ENCODE data around the gene APBB1. TPM values are rescaled to one million over a fixed set of nuclear protein-coding genes. Genes with fewer than 3 reads are reported as not detected.
A peak's percentile ranks its signal among the peaks of the same experiment; 100 is the strongest.

Gene APBB1
- total and polyA plus RNA-seq, 5 donors from 2014 or later = 89.0 to 134 (median 113) TPM

DNA sequence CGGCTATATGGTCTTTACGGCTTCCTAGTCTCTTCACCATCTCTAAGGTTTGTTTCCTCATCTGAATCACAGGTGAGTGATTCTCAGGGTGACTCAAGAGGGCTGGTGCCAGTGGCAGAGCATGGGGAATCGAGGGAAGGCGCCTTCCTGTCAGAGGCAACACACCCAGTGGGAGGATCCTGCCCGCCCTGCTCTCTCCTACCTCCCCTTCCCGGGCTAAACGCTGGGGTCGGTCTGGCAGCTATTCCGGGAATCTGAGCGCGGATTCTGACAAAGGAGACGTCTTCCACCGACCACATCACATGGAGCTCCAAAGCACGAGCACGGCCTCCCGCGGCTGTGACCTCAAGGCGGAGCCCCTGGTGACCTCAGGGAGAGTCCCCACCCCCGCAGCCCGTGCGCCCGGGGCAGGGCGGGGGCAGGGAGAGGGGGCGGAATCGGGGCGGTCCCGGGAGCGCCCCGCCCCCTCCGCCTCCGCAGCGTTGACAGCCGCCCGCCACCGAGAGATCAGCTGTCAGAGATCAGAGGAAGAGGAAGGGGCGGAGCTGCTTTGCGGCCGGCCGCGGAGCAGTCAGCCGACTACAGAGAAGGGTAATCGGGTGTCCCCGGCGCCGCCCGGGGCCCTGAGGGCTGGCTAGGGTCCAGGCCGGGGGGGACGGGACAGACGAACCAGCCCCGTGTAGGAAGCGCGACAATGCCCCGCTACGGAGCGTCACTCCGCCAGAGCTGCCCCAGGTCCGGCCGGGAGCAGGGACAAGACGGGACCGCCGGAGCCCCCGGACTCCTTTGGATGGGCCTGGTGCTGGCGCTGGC lies 28.8 kb downstream of the APBB1 start, which contains the start of gene SMPD1:
SMPD1 (plus strand) TSS at position 570 of the 813 bp plus-strand sequence; CDS start at position 695, 125 bp downstream.
- H3K9me3 ChIP-seq (ENCODE audit: control insufficient read depth in 2 of 2, low read length in 2 of 2) = no peaks in the 10 kb centered on the region
- peaks cover 22 to 70% (median 43%) of the 10 kb centered on the region in 4 donors for H3K4me1 Mint-ChIP-seq

DNA sequence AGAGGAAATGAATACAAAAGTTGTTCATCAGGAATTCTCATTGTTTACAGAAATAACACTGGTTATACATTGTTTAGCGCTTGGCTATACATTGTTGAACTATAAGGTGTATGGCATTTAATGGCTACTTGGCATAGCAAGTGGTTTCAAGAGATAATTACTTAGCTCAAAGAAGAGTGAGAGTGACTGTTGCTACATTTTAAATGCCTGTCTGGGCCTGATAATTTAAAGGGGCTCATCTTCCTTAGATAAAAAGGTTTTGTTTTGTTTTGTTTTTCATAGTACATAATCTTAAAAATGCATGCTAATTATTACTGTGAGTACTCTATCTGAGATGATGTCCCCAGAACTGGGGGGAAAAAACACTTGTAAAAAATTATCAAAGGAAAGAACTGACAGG lies 30.1 kb downstream of the APBB1 start:
- no peaks in the 10 kb centered on the region for H3K27me3 Mint-ChIP-seq
- peaks cover 9% of the 10 kb centered on the region for H3K36me3 ChIP-seq (ENCODE audit: control insufficient read depth, insufficient read depth, low read length)
- no peak overlapping the region for H3K4me3 ChIP-seq (ENCODE audit: low read depth, low read length)
- ATAC-seq (ENCODE audit: low read depth in 2 of 2) = no peak
- H3K27ac Mint-ChIP-seq = peak overlapping the region in 2 of 3 donors; percentile 90 to 97
- peaks cover 10% of the 10 kb centered on the region for H3K36me3 Mint-ChIP-seq
- peaks cover 22 to 58% (median 43%) of the 10 kb centered on the region in 4 donors for H3K4me1 Mint-ChIP-seq
- H3K9me3 ChIP-seq (ENCODE audit: control insufficient read depth in 2 of 2, low read length in 2 of 2) = no peaks in the 10 kb centered on the region
- H3K9me3 Mint-ChIP-seq = no peaks in the 10 kb centered on the region
- DNase-seq = no peak
- no peak overlapping the region for H3K27ac ChIP-seq (ENCODE audit: insufficient read depth, low read length, poor library complexity, severe bottlenecking)
- peak overlapping the region in 3 of 4 donors; percentile 35 to 97 (median 91) for H3K4me3 Mint-ChIP-seq
- H3K4me1 ChIP-seq (ENCODE audit: control insufficient read depth, insufficient read depth, low read length, poor library complexity, severe bottlenecking) = peaks cover 40% of the 10 kb centered on the region
- no peaks in the 10 kb centered on the region for H3K27me3 ChIP-seq (ENCODE audit: control insufficient read depth, insufficient read depth, low read length)

More for the DNA sequence above, 28.8 kb downstream of the APBB1 start, which contains the start of gene SMPD1:
- Histone ChIP-seq H3K4me1 (ENCODE audit: control insufficient read depth, insufficient read depth, low read length, poor library complexity, severe bottlenecking) (peaks cover 45% of the 10 kb centered on the region), H3K27me3 (ENCODE audit: control insufficient read depth, insufficient read depth, low read length) (no peaks in the 10 kb centered on the region), H3K27ac (ENCODE audit: insufficient read depth, low read length, poor library complexity, severe bottlenecking) (peak within 1 kb of the TSS; percentile 91), H3K36me3 (ENCODE audit: control insufficient read depth, insufficient read depth, low read length) (peaks cover 15% of the 10 kb centered on the region), H3K4me3 (ENCODE audit: low read depth, low read length) (peak within 1 kb of the TSS; percentile 86)
- peak within 1 kb of the TSS; percentile 87 to 98 (median 97) for H3K27ac Mint-ChIP-seq
- peaks cover 10% of the 10 kb centered on the region for H3K36me3 Mint-ChIP-seq
- H3K9me3 Mint-ChIP-seq = no peaks in the 10 kb centered on the region
- peak within 1 kb of the TSS; percentile 91 to 97 (median 94) for H3K4me3 Mint-ChIP-seq
- no peaks in the 10 kb centered on the region for H3K27me3 Mint-ChIP-seq
- DNase-seq (peak; percentile 90 to 95 (median 91)), ATAC-seq (ENCODE audit: low read depth in 2 of 2) (peak; percentile 88 to 93)

DNA sequence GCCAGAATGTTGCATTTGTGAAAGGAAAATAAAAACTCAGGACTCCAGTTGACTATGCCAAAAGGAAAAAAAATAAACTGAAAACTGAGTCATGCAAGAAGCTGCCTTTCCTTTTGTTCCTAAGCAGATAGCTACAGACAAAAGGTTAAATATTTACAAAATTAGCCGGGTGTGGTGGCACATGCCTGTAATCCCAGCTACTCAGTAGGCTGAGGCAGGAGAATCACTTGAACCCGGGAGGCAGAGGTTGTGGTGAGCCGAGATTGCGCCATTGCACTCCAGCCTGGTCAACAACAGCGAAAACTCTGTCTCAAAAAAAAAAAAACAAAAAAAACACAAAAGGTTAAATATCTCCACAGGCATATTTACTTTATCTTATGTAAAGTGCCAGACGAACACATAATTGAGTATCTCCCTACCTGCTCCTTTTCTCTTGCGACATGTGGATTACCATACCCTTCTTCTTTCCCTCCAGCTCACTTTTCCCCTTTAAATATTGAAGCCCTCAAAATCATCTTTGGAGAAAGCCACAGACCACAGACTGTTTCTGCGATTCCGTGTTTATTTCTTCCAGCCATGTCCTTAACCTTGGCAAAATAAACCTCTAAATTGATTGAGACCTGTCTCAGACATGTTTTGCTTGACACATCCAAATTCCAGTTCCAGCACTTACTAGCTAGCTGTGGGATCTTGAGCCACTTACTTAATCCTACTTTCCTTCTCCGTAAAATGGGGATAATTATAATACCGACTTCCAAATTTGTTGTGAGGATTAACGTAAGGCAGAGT lies 30.9 kb downstream of the APBB1 start:
- Histone ChIP-seq H3K4me3 (ENCODE audit: low read depth, low read length) (no peak overlapping the region), H3K36me3 (ENCODE audit: control insufficient read depth, insufficient read depth, low read length) (peaks cover 1% of the 10 kb centered on the region), H3K9me3 (ENCODE audit: control insufficient read depth in 2 of 2, low read length in 2 of 2) (no peaks in the 10 kb centered on the region), H3K27ac (ENCODE audit: insufficient read depth, low read length, poor library complexity, severe bottlenecking) (no peak overlapping the region), H3K27me3 (ENCODE audit: control insufficient read depth, insufficient read depth, low read length) (no peaks in the 10 kb centered on the region), H3K4me1 (ENCODE audit: control insufficient read depth, insufficient read depth, low read length, poor library complexity, severe bottlenecking) (peaks cover 33% of the 10 kb centered on the region)
- ATAC-seq (ENCODE audit: low read depth in 2 of 2) = no peak
- no peaks in the 10 kb centered on the region for H3K9me3 Mint-ChIP-seq
- no peak for DNase-seq
- peaks cover 22 to 53% (median 38%) of the 10 kb centered on the region in 4 donors for H3K4me1 Mint-ChIP-seq
- H3K4me3 Mint-ChIP-seq = peak overlapping the region in 1 of 4 donors; percentile 97
- H3K36me3 Mint-ChIP-seq = peaks cover 7% of the 10 kb centered on the region
- peak overlapping the region; percentile 26 to 90 (median 72) for H3K27ac Mint-ChIP-seq
- no peaks in the 10 kb centered on the region for H3K27me3 Mint-ChIP-seq

DNA sequence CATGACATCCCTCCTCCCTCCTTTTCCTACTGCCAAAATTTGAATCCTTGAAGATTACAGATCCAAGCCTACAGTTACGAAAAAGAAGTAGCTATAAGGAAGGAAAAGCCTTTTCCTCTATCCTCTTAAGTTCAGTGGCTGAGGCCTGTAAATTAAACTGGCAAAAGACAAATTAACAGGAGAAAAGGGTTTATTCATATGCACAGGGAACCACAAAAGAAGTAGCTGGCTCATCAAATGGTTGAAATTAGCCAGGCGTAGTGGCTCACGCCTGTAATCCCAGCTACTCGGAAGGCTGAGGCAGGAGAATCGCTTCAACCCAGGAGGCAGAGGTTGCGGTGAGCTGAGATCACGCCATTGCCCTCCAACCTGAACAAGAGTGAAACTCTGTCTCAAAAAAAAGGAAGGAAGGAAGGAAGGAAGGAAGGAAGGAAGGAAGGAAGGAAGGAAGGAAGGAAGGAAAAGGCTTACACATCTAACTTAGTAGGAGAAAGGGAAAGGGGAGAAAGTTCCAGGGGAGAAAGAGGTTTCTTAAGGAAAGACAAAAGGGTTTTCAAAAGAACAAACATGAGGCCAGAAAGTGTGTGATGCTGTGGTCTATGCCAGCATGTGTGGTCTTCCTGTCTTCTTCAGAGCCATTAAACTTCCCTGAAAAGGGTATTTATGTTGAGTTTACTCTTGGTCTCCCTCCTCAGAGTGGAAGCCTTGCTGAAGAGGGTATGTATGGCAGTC lies 33.7 kb downstream of the APBB1 start:
- peaks cover 9% of the 10 kb centered on the region for H3K4me1 ChIP-seq (ENCODE audit: control insufficient read depth, insufficient read depth, low read length, poor library complexity, severe bottlenecking)
- Mint-ChIP-seq H3K4me1 (peaks cover 13 to 35% (median 23%) of the 10 kb centered on the region in 4 donors), H3K4me3 (peak overlapping the region in 1 of 4 donors; percentile 7), H3K27ac (peak overlapping the region in 2 of 3 donors; percentile 65 to 69), H3K36me3 (no peaks in the 10 kb centered on the region), H3K9me3 (no peaks in the 10 kb centered on the region), H3K27me3 (no peaks in the 10 kb centered on the region)
- no peaks in the 10 kb centered on the region for H3K36me3 ChIP-seq (ENCODE audit: control insufficient read depth, insufficient read depth, low read length)
- H3K27ac ChIP-seq (ENCODE audit: insufficient read depth, low read length, poor library complexity, severe bottlenecking) = no peak overlapping the region
- H3K9me3 ChIP-seq (ENCODE audit: control insufficient read depth in 2 of 2, low read length in 2 of 2) = no peaks in the 10 kb centered on the region
- no peak for ATAC-seq (ENCODE audit: low read depth in 2 of 2)
- no peak overlapping the region for H3K4me3 ChIP-seq (ENCODE audit: low read depth, low read length)
- DNase-seq = no peak
- H3K27me3 ChIP-seq (ENCODE audit: control insufficient read depth, insufficient read depth, low read length) = no peaks in the 10 kb centered on the region

DNA sequence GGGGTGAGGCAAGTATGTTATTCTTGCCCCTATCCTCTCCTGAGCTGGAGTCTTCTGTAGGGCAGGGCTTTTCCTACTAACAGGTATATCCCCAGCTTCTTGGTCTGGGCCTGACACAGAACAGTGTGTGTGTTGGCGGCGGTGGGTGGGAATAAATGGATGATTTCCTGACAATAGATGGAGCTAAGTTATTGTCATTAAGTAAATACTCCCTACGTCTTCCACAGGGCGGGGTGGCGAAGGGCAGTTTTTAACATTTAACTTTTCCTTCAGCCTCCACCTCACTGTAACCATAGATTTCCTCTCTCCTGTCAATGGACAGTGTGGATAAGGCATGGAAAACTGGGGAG lies 40.3 kb downstream of the APBB1 start:
- no peak for ATAC-seq (ENCODE audit: low read depth in 2 of 2)
- H3K27ac ChIP-seq (ENCODE audit: insufficient read depth, low read length, poor library complexity, severe bottlenecking) = no peak overlapping the region
- H3K4me3 ChIP-seq (ENCODE audit: low read depth, low read length) = no peak overlapping the region

DNA sequence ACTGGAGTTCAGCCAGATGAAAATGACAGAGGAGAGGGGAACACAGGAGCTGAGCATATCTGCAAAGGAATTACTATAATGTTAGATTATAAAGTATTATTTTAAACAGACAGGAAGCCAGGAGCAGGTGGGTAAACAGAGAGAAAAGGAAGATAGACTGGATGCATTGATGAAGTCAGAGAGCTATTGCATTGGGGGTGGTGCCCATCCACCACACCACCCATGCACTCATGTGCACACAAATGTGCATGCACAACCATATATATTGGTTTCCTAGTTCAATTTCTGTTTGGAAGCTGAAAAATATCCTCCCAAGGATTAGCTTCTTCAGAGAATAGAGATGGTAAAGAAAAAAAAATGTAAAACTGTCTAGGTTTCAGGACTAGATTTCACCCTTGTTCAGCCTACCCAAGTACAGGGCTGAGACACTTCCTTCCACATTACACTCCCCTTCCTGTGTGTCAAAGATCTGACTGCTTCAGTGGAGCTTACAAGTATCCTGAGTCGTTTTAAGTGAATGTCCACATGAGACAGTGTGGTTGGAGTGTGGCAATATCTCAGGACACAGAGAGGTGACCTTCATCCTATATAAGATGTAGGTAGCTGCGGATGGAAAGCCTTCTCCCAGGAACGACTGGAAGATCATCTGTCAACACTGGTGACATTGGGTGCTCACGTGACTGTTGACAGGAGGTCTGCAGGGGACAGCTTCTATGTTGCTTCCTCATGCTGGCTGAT lies 40.8 kb downstream of the APBB1 start:
- Histone ChIP-seq H3K27ac (ENCODE audit: insufficient read depth, low read length, poor library complexity, severe bottlenecking) (no peak overlapping the region), H3K4me3 (ENCODE audit: low read depth, low read length) (peak overlapping the region; percentile 38), H3K27me3 (ENCODE audit: control insufficient read depth, insufficient read depth, low read length) (no peaks in the 10 kb centered on the region), H3K36me3 (ENCODE audit: control insufficient read depth, insufficient read depth, low read length) (no peaks in the 10 kb centered on the region), H3K4me1 (ENCODE audit: control insufficient read depth, insufficient read depth, low read length, poor library complexity, severe bottlenecking) (peaks cover 19% of the 10 kb centered on the region), H3K9me3 (ENCODE audit: control insufficient read depth in 2 of 2, low read length in 2 of 2) (no peaks in the 10 kb centered on the region)
- Mint-ChIP-seq H3K36me3 (no peaks in the 10 kb centered on the region), H3K27ac (peak overlapping the region; percentile 74 to 82 (median 81)), H3K4me1 (peaks cover 4 to 33% (median 20%) of the 10 kb centered on the region in 4 donors), H3K27me3 (no peaks in the 10 kb centered on the region), H3K4me3 (peak overlapping the region in 3 of 4 donors; percentile 33 to 74 (median 44)), H3K9me3 (no peaks in the 10 kb centered on the region)
- DNase-seq (peak in 1 of 3 donors; percentile 77), ATAC-seq (ENCODE audit: low read depth in 2 of 2) (peak; percentile 75 to 82)

More for the DNA sequence above, 40.3 kb downstream of the APBB1 start:
- Histone ChIP-seq H3K27me3 (ENCODE audit: control insufficient read depth, insufficient read depth, low read length) (no peaks in the 10 kb centered on the region), H3K4me1 (ENCODE audit: control insufficient read depth, insufficient read depth, low read length, poor library complexity, severe bottlenecking) (peaks cover 19% of the 10 kb centered on the region), H3K36me3 (ENCODE audit: control insufficient read depth, insufficient read depth, low read length) (no peaks in the 10 kb centered on the region), H3K9me3 (ENCODE audit: control insufficient read depth in 2 of 2, low read length in 2 of 2) (no peaks in the 10 kb centered on the region)
- Mint-ChIP-seq H3K4me1 (peaks cover 4 to 33% (median 22%) of the 10 kb centered on the region in 4 donors), H3K27me3 (no peaks in the 10 kb centered on the region), H3K9me3 (no peaks in the 10 kb centered on the region), H3K36me3 (no peaks in the 10 kb centered on the region), H3K27ac (peak overlapping the region; percentile 74 to 81 (median 81)), H3K4me3 (peak overlapping the region in 3 of 4 donors; percentile 33 to 74 (median 44))
- DNase-seq = no peak
